Mucosa of descending colon (tissue), 3 donors: ENCODE results near the gene ADAMTS17. TPM values are rescaled to one million over a fixed set of nuclear protein-coding genes. Genes with fewer than 3 reads are reported as not detected.

ENCODE experiments used
- ATAC-seq: fragments of 200-7000 bp; cut with Tn5 transposase; one replicate; pipeline ENCODE4 v1.9.1; 2020; ENCODE audit warnings: mild to moderate bottlenecking, moderate library complexity
- DNase-seq, 3 donors: peaks; one replicate each; pipeline ENCODE4 v3.0.0-alpha.2; 2020
- H3K36me3 ChIP-seq: fragments of 200-600 bp; one replicate; pipeline ENCODE4 v1.8.0; 2021; ENCODE audit warnings: low read depth, mild to moderate bottlenecking
- H3K4me1 ChIP-seq: fragments of 200-600 bp; one replicate; pipeline ENCODE4 v1.8.0; 2021; ENCODE audit warnings: low read depth, mild to moderate bottlenecking
- H3K4me3 ChIP-seq: fragments of 200-600 bp; one replicate; pipeline ENCODE4 v1.8.0; 2021; ENCODE audit warnings: mild to moderate bottlenecking
- H3K9me3 ChIP-seq: fragments of 200-600 bp; one replicate; pipeline ENCODE4 v1.8.0; 2021; ENCODE audit warnings: mild to moderate bottlenecking
- intact Hi-C, 2 donors: fragments of 100-400 bp; cut with DNase I in 1 of 2; cut with micrococcal nuclease in 1 of 2; formaldehyde crosslinking; loops; one replicate each; pipeline versions ENCODE4 v1.11.0 to v1.11.1; 2022; cut with DNase I, micrococcal nuclease
- total RNA-seq, 3 donors: library from RNA; stranded (reverse); fragmentation: NEBNext Ultra II Directional in 2 of 3; extraction: Animal tissue kit (Norgen Biotek cat#: 25700) in 2 of 3; gene quantifications; one replicate each; pipeline versions ENCODE4 v1.2.1 to v1.2.4, GENCODE V29; 2021 to 2023
- TF ChIP-seq, protein P1 (sequence below): fragments of 200-600 bp; IDR thresholded peaks from one replicate; pipeline ENCODE4 v1.8.0; 2022; ENCODE audit warnings: antibody characterized with exemption, mild to moderate bottlenecking
- donor health status: DM: no; HTN: no; CAD: no; lungs with moderate emphysema.
- donor health status: DM: no; HTN: no; CAD: no.
- donor health status: DM: no; HTN: yes; CAD: no.

The ADAMTS17 gene
- total RNA-seq, 3 donors from 2014 or later = 5.2 to 13.8 (median 6.3) TPM

- H3K36me3 ChIP-seq = no peaks in the 10 kb centered on the region
- H3K4me1 ChIP-seq = no peaks in the 10 kb centered on the region
- TF ChIP-seq, protein P1, sequence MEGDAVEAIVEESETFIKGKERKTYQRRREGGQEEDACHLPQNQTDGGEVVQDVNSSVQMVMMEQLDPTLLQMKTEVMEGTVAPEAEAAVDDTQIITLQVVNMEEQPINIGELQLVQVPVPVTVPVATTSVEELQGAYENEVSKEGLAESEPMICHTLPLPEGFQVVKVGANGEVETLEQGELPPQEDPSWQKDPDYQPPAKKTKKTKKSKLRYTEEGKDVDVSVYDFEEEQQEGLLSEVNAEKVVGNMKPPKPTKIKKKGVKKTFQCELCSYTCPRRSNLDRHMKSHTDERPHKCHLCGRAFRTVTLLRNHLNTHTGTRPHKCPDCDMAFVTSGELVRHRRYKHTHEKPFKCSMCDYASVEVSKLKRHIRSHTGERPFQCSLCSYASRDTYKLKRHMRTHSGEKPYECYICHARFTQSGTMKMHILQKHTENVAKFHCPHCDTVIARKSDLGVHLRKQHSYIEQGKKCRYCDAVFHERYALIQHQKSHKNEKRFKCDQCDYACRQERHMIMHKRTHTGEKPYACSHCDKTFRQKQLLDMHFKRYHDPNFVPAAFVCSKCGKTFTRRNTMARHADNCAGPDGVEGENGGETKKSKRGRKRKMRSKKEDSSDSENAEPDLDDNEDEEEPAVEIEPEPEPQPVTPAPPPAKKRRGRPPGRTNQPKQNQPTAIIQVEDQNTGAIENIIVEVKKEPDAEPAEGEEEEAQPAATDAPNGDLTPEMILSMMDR = no peak
- DNase-seq (no peak), ATAC-seq (no peak)
- H3K9me3 ChIP-seq = no peaks in the 10 kb centered on the region
- no peak overlapping the region for H3K4me3 ChIP-seq
- intact Hi-C loops = no loop called here
Measured at GRCh38 chr15:99967841-99968371, 373.9 kb downstream of the ADAMTS17 start.

DNA sequence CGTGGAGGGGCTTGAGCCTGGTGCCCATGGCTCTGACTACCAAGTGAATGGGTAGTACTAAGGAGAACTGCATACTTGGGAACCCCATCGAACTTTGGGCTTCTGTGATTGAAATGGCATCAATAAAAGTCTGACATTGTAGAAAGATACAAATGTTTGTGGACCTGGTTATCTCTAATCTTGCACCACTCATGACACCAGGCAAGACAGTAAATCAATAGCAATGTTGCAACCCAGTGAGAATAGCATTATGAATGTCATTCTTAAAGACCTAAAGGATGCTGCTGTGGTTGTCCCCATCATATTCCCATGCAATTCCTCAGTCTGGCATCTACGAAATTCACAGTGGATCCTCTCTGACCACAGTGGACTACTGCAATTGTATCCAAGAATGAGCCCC lies 375.0 kb downstream of the ADAMTS17 start:
- TF ChIP-seq, protein P1 = no peak
- DNase-seq (no peak), ATAC-seq (no peak)
- H3K36me3 ChIP-seq = no peaks in the 10 kb centered on the region
- H3K4me3 ChIP-seq = no peak overlapping the region
- H3K9me3 ChIP-seq = no peaks in the 10 kb centered on the region
- intact Hi-C loops = no loop called here
- H3K4me1 ChIP-seq = no peaks in the 10 kb centered on the region

DNA sequence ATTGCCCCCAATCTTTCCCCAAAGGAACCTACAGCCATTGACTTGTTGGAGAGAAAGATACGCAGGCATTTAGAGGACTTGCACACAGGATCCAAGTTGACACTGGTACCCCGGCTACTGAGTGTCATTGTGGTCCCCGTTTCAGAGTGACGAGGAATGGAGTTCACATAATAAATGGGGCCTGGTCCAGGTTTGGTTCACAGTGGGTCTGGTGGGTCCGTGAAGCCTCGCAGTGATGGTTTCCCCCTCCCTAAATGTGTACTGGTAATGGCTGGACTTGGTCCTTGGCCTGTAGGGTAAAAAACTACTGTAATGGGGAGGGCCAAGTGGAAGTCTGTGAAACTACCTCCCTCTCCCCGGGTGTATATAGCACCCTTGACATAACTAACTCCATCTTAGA lies 376.4 kb downstream of the ADAMTS17 start:
- ATAC-seq = no peak
- Histone ChIP-seq H3K36me3 (no peaks in the 10 kb centered on the region), H3K9me3 (no peaks in the 10 kb centered on the region), H3K4me1 (no peaks in the 10 kb centered on the region), H3K4me3 (no peak overlapping the region)
- intact Hi-C loops = no loop called here
- TF ChIP-seq, protein P1 = no peak
- no peak for DNase-seq

DNA sequence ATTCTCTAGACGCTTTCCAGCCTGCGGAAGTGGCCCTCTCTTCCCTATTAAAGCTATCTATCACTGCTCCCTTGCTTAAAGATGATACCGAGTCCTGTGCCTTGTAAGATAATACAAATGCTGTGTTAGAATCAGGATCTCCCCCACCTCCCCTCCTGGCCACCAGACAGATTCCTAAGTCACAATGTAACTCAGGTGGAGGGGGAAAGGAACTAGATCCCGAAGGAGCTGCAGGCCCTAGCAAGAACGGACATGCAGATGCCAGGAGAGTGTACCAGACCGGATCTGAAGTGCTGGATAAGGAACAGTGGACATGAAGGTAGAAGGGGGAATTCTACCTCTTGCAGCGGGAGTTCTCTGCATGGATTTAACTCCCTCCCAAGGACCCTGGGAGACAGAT lies 377.8 kb downstream of the ADAMTS17 start:
- Histone ChIP-seq H3K9me3 (no peaks in the 10 kb centered on the region), H3K4me1 (no peaks in the 10 kb centered on the region), H3K36me3 (no peaks in the 10 kb centered on the region), H3K4me3 (no peak overlapping the region)
- ATAC-seq (no peak), DNase-seq (no peak)
- intact Hi-C loops = no loop called here
- TF ChIP-seq, protein P1 = no peak

DNA sequence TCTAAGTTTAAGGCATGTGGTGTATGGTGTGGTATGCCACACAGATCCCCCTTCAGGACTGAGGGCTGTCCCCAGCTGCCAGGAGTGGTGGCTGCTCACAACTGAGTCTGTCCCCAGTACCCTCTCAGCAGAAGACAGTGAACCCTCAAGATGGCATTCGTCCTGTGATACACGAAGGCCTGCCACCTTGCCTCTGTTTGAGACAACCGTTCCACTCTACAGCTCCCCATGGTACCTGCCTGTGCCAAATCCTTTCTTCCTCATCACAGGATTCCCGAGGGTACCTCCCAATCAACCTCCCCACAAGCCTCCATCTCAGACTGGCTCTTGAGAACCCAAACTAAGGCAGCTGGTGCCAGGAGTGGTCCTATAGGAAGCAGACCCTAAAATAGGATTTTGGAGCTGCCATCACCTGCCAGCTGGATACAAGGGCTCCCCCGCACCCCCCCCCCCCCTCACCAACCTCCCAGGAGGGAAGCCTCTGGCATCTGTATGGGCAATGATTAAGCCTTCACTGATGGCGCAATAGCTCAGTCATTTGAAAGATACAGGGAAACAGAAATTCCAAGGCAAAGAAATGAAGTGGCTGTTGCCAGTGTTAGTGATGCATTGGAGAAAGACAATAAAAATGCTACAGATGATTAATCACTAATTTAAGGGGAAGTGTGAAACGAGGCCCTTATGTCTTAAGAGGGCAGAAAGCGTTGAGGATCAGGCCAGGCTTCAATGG lies 378.5 kb downstream of the ADAMTS17 start:
- no peak for ATAC-seq
- no peak for DNase-seq
- intact Hi-C loops = no loop called here

More for the DNA sequence above, 378.5 kb downstream of the ADAMTS17 start:
- TF ChIP-seq, protein P1 = no peak
- H3K4me3 ChIP-seq = no peak overlapping the region
- H3K4me1 ChIP-seq = no peaks in the 10 kb centered on the region
- H3K9me3 ChIP-seq = no peaks in the 10 kb centered on the region
- no peaks in the 10 kb centered on the region for H3K36me3 ChIP-seq
